Activated T-cell treated with anti-CD3 and anti-CD28 coated beads for 1 hour (primary cell): ENCODE measurements around the gene DDHD1.
"Not testable (repeated sequence)": the region's sequence is repeated elsewhere in the genome, so short reads cannot be mapped to it uniquely, and the experiment has no call there.

ENCODE experiments used
- DNase-seq: peaks from one replicate; pipeline ENCODE4 v3.0.0-alpha.2; 2020; ENCODE audit warnings: low read depth

DDHD1 gene

DNA sequence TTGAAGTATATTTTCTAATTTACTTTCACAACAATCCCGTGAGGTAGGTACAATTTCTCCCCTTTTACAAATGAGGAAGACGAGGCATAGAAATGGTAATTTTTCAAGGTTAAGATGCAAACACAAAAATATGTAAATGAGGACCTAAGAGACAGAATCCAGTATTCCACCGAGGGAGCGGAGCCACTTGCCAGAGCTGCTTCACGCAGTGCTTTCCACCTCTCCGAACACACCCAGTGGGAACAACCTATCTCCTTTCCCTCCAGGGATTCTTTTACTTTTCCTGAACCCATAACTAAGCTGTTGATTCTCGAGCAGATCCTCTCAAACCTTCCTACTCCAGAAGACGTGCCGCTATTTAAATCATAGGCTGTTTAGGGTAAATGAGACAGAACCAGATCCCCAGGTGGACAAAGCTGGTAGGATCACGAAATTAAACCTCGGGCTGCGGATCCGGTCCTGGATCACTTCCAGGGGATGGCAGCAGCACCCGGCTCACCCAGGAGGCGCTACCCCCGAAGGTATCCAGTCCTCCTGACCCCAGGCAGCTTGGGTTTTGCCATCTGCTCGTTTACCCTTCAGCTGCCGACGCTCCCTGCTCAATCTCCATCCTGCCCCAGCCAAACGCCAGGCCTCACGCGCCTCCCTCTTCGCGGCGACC lies 1.5 kb downstream of the DDHD1 start:
- peak; percentile 27 for DNase-seq

- no peak for DNase-seq
Observed at GRCh38 chr14:53149668-53150316, 3.3 kb downstream of the DDHD1 start.

DNA sequence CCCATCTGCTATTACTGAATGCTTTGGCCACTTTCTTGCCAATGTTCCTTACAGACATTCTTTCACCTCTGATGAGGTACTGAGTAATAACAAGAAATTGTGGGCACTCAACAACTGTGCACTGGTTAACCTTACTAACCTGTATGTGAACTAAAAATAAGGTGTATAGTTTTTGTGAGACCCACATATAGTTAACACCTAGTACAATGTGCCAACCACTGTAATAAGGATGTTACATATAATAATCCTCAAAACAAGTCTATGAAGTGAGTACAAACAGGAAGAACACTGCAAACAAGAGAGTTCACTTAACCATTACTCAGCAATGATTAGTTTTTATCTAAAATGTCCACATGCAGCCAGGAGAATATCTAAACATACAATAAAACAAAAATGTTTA lies 4.5 kb downstream of the DDHD1 start:
- no peak for DNase-seq

DNA sequence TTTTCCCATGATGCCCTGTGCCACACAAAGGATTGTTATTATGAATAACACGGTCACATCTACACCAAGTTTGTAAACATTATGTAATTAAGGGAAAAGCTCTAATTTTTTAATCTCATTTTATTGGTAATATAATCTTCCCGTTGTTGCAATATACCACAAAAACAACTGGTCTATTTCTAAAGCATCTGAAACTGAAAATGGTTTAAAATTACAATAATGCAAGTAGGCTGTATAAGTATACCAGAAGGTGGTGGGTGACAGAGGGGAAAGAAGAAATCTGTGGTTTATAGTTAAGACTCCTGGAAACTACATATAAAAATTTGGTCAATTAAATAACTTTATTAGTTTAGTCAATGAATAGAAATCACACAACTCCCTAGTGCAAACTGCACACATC lies 5.2 kb downstream of the DDHD1 start:
- DNase-seq: no peak

DNA sequence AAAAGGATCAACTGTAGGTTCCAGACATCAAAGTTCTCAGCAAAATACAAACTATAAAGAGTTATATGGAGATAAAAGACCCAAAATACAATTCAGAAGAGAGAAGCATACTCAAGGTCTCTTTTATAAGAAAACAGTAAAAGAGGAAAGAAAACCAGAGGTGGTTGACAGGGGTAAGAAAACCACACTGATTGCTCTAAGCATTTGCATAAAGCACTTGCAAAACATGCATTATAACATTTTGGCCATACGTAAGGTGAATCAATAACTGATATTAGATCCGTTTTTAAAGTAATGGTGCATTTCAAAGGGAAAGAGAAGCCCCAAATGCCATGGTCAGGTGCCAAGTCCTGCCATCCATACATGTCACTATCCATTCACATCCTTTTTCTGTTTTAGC lies 5.9 kb downstream of the DDHD1 start:
- no peak for DNase-seq

DNA sequence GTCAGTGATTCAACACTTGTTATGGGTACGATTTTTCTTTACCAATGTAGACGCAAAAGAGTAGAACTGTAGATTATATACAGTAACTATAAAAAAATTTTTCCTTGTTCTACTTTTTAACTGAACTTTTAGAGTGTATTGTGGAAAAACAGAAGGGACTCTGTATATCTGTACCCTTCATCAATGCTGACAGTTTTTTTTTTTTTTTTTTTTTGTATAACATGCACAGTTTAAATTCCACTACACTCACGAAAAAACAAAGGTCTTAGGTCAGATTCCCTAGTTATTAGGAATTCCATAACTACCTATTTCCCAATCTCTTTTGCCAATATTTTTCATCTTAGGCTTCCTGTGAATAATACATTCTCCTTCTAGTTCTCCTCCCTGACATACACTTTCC lies 6.4 kb downstream of the DDHD1 start:
- DNase-seq: no peak

DNA sequence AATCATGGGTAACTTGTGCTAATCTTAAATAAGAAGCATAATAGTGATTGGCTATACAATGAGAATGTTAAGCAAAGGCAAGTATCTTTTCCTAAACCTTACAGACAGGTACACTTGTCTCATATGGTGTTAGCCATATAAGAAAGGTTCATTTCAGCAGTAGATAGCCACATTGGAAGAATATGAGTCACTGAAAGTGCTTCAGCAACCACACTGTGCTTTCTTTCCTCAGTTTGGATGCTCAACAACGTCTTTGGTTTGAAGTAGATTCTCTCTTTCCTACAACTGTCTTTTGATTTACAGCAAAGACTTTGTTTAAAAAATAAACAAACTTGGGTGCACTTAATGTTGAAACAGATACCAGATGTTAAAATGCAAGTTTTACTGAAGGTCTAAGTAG lies 8.9 kb downstream of the DDHD1 start:
- DNase-seq: no peak

DNA sequence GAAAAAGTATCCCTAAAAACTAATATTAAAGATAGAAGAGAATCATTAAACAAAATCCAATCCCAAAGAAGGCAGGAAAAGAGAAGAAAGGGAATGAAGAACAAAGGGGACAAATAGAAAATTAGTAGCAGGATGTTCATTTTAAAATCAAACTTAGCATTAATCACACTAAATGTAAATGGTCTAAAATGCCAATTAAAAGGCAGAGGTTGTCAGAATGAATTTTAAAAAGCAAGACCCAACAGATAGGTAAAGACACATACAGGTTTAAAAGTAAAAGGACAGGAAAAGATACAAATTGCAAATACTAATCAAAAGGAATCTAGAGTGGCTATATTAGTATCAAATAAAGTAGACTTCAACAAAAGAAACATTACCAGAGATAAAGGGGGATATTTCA lies 12.5 kb downstream of the DDHD1 start:
- no peak for DNase-seq

DNA sequence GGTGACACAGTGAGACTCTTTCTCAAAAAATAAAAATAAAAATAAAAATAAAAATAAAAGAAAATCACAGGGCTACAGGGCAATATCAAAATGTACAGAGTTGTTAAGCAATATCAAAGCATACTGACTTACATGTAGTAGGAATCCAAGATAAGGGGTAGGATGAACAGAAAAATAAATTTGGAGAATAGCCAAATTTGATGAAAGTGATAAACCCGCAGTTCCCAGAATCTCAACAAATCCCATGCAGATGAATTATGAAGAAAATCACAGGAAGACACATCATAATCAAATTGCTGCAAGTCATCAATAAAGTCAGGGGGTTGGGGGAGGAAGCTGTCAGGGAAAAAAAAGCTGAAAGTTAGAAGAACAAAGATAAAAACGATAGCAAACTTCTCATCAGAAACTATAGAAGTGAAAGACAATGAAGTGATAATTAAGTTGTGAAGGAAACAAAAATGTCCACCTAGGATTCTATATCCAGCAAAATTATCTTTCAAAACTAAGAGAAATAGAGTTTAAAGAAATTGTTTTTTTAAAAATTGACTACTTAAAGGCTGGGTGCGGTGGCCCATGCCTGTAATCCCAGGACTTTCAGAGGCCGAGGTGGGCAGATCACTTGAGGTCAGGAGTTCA lies 15.4 kb downstream of the DDHD1 start:
- no peak for DNase-seq

DNA sequence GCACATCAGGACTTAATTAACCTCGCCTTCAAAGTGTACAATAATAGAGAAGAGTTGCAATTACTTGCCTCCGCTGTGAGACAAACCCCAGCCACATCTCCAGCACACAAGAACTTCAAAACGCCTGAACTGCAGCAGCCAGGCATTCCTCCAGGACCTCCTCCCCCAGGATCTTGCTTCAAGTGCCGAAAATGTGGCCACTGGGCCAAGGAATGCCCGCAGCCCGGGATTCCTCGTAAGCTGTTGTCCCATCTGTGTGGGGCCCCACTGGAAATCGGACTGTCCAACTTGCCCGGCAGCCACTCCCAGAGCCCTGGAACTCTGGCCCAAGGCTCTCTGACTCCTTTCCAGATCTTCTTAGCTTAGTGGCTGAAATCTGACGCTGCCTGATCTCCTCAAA lies 22.6 kb downstream of the DDHD1 start:
- DNase-seq: not testable (repeated sequence)

DNA sequence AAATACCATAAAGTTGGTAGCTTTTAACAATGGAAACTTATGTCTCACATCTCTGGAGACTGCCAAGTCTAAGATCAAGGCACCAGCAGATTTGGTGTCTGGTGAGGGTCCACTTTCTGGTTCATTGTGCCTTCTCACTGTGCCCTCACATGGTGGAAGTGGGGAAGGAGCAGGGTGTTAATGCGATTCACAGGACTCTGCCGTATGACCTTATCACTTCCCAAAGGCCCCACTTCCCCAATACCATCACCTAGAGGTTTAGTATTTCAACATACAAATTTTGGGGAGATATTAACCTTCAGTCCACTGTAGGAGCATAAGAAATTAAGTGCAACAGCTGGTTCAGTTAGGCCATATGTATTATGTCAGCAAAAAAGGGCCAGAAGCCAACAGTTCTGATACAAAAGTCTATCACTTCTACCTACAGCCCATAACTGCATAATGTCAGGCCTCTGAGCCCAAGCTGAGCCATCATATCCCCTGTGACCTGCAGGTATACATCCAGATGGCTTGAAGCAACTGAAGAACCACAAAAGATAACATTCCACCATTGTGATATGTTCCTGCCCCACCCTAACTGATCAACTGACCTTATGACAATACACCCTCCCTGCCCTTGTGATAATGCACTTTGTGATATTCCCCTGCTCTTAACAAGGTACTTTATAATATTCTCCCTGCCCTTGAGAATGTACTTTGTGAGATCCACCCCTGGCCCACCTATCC lies 24.7 kb downstream of the DDHD1 start:
- DNase-seq: no peak

- no peak for DNase-seq
Observed at GRCh38 chr14:53127832-53128231, 25.3 kb downstream of the DDHD1 start.

DNA sequence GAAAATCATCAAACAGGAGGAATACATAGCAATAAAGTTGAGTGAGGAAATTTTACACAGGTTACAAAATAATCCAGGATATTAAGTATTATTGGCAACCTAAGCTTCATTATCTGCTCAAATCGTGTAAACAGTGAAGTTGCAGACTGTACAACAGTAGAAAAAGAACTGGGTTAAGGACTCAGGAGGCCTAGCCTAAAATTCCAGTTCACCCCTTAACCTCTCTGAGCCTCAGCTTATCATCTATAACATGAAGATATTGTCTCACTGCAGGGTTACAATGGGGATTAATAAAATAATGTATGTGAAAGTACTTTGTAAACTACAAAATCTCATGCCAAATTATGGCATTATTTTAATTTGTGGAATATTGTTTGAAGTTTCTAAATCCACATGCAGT lies 26.0 kb downstream of the DDHD1 start:
- no peak for DNase-seq

DNA sequence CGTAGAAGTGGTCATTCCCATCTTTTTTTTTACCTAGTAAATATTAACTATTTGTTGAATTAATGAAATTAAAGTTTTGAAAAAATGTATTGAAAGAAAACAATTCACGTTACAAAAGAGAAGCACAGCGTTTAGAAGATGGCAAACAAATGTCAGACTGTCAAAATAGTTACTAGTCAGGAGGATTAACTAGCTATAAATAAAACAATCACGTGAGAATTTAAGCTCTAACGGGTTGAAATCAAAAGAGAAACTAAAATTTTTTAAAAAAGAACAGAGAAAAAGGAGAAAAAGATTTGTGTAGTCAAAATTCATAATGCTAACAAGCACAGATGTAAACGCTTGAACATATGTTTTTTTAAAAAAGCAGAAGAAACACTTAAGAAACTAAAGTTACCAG lies 26.4 kb downstream of the DDHD1 start:
- no peak for DNase-seq

GRCh38 chr14:53124786-53125185 lies 28.3 kb downstream of the DDHD1 start:
- DNase-seq: no peak

DNA sequence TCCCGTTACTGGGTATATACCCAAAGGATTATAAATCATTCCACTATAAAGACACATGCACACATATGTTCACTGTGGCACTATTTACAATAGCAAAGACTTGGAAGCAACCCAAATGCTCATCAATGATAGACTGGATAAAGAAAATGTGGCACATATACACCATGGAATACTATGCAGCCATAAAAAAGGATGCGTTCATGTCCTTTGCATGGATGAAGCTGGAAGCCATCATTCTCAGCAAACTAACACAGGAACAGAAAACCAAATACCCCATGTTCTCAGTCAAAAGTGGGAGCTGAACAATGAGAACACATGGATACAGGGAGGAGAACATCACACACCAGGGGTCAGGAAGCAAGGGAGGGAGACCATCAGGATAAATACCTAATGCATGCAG lies 31.7 kb downstream of the DDHD1 start:
- not testable (repeated sequence) for DNase-seq

- not testable (repeated sequence) for DNase-seq
Observed at GRCh38 chr14:53117479-53117878, 35.6 kb downstream of the DDHD1 start.

- DNase-seq: no peak
Observed at GRCh38 chr14:53113989-53114388, 39.1 kb downstream of the DDHD1 start.

DNA sequence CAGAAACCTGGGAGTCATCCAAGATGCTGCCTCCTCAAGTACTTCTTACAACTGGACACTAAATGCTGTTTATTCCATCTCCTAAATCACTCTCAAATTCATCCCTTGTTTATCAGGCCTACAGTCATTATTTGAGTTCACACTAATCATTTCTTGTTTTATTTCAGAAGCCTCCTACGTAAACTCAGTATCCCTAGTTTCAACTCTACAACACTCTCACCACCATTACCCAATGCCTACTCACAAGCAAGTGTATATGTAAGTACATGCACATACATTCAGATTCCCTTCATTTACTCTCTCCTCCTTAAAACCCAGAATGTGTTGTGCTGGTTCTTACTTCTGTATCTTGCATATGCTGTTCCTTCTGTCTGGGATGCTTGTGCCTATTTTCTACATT lies 43.0 kb downstream of the DDHD1 start:
- DNase-seq: no peak

DNA sequence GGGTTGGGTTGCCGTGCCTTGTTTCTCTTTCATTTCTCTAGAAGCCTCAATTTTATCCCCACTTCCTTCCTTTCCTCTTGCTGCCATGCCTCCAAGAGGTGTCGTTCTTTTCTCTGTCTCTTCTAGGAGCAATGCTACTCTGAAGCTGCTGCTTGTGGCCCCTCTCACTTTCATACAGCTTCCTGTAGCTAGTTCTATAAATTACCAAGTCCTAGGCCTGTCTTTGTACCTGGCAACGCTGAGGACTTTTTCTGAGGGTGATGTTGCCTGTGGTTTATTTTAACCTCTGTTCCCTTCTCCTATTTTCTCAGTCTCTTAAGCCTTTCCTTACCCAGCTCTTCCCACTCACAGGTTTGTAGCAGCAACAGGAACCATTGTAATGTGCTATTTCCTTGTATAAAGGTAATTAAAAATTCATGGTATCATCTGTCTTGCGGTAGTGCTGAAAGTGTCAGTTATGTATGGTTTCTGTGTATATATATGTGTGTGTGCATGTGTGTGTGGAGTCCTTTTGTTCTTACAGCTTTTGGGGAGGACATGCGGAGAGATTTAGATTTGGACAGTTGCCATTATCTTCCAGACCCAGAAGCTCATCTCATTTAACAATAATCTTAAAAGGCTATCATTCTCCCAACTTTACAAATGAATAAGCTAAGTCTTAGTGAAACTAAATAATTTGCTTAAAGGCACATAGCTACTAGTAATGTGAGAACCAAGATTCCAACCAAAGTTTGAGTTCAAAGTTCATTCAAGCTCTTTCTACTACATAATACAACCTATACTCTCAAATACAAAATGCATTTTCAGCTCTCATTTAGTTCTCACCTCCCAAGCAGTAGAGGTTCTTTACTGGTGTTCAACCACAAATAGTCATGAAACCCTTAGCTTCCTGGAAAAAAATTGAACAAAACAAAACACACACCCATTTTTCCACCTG lies 43.8 kb downstream of the DDHD1 start:
- DNase-seq: peak; percentile 16

- no peak for DNase-seq
Observed at GRCh38 chr14:53108292-53109104, 44.6 kb downstream of the DDHD1 start.
